Posterior vena cava (tissue), 2 donors: ENCODE data around the gene OR8K3. TPM values are rescaled to one million over a fixed set of nuclear protein-coding genes. Genes with fewer than 3 reads are reported as not detected.

Experiments used
- DNase-seq: peaks from one replicate; pipeline ENCODE4 v3.0.0-alpha.2; 2020; ENCODE audit warnings: low spot score
- intact Hi-C, 2 donors: fragments of 100-400 bp; cut with DNase I; formaldehyde crosslinking; loops; one replicate each; pipeline versions ENCODE4 v1.14.1 to v1.14.2; 2022 to 2023
- long read RNA-seq, 2 donors: library from polyadenylated mRNA; unstranded; transcript quantifications; one replicate each; pipeline ENCODE4 v2.0.0, GENCODE V29; 2020 to 2021
- total RNA-seq, 2 donors: library from RNA; stranded (reverse); fragmentation: NEBNext Ultra II Directional; extraction: Animal tissue kit (Norgen Biotek cat#: 25700); gene quantifications; one replicate each; pipeline ENCODE4 v1.2.1, GENCODE V29; 2021
- donor health status: DM: yes; HTN: yes; CAD: no.
- donor health status: DM: yes; HTN: yes; CAD: no.

The OR8K3 gene
- not detected for total RNA-seq
- long read RNA-seq, donor 1, result 0 reads
- long read RNA-seq, donor 2, result 0 reads

GRCh38 chr11:56314844-56315243, at the start of gene OR8K3:
Gene OR8K3, plus strand, starts transcription at chr11:56315144. Its CDS starts 3,163 bp downstream, at chr11:56318307.
- no peak for DNase-seq
- intact Hi-C loops, result no loop called here

- intact Hi-C loops, result loop anchor here in 1 of 2 donors (2.0 kb wide), 1 partner anchor 20 kb away; no protein-coding TSS in a partner anchor
- no peak for DNase-seq
These were observed 43.9 kb upstream of the OR8K3 start for GRCh38 chr11:56271092-56271491.

DNA sequence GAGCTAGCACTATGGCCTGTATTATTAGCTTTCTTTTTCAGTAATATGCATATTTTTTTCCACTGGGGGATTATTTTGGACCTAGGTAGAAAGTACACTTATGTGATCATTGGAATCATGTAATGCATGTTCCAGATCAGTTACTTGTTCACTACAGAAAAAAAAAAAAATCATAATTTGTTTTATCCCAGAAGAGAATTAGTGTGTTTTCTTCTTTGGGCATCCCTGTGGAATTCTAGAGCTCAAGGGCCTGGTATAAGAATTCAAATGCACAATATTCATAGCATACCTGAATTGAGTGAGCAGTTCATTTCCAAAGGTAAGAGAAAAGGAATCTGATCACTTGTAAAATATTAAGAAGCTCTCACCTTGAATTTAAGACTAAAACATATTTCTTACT, 41.1 kb upstream of the OR8K3 start, which contains the start of gene OR5T1:
Gene OR5T1, plus strand, starts transcription at position 301 of the 400 bp plus-strand sequence. CDS start 1,485 bp downstream, outside the sequence.
- no peak for DNase-seq
- intact Hi-C loops, result no loop called here

- intact Hi-C loops, result no loop called here
- no peak for DNase-seq
These were observed 22.8 kb upstream of the OR8K3 start, which contains the start of gene OR8H1 for GRCh38 chr11:56292154-56292553. Gene OR8H1, minus strand, starts transcription at chr11:56292254. Its CDS starts 1,192 bp downstream, at chr11:56291062.

DNA sequence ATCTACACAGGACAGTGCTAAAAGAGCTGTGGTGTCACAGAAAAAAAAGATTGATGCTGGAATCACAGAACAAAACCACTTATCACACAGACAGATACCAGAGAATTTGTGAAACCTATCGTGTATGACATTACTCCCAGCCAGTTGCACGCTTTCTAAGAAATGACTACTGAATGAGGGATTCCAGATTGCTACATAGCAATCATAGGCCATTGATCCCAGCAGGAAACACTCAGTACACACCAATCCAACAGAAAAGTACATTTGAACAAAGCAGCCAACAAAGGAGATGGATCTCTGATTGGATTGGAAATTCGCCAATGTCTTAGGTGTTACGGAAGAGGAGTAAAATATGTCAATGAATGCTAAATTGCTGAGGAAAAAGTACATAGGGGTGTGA, 18.0 kb upstream of the OR8K3 start:
- intact Hi-C loops, result no loop called here
- no peak for DNase-seq

GRCh38 chr11:56307836-56308235, 7.1 kb upstream of the OR8K3 start:
- DNase-seq, result no peak
- intact Hi-C loops, result no loop called here

DNA sequence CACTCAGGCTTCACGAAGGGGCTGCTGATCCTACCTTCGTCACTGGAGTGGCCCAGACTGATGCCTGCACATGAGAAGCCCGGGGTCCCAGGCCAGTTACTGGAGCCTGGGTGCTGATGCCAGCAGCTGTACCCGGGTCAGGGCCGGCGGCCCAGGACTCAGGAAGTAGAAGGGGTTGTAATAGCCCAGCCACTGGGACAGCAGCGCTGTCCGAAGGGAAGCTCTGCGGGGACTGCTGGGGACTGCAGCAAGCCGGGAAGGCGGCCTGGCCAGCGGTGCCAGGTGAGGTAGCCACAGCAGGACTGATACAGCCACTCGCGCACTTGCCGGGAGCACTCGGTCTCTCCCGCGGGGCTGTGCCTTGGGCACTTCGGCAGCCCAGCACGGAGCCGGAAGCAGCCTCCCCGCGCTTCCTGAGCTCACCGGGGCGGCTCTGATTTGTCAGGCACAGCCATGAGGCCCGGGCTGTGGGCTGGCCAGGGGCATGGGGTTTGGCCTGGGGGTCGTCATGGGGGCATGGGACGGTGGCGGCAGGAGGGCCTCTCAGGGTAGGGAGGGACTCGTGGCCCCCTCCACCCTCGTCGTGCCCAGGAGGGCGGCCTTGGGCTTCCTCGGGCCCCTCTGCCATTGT, 17.0 kb downstream of the OR8K3 start:
- peak; percentile 78 for DNase-seq
- intact Hi-C loops, result no loop called here

DNA sequence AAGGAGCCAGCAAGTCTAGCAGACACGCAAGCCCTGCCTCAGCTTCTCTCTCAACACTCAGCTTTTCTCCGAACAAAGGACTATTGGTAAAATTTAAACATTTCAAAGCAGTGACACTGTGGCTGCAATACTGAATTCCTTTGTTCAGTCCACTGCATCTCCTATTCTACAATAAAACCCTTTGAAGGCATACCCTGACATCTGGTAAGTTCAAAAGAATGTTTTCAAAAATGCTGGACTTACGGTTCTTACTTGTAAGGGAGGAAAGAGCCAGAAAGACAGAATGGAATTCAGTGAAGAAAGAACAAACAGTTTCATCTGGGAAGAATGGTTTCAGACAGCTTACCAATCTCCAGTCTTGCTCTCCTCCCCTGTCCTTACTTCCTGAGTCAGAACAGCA, 18.2 kb downstream of the OR8K3 start:
- intact Hi-C loops, result no loop called here
- DNase-seq, result no peak

- intact Hi-C loops, result no loop called here
- DNase-seq, result no peak
These were observed 25.3 kb downstream of the OR8K3 start for GRCh38 chr11:56340289-56340688.

DNA sequence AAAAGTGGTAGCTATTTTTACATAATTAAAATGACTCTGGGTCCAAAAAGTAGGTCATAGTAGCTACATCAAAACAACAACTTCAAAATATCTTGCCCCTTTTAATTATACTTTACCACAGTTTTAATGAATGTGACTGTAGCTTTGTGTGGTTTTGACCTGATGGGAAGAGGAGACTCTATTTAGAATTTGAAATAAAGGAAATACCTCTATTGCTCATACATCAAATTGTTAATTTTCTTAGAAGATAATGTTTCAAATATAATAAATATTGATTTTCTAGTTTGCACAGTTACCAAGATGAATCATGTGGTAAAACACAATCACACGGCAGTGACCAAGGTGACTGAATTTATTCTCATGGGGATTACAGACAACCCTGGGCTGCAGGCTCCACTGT, 30.8 kb downstream of the OR8K3 start, which contains the start of gene OR8K1:
Gene OR8K1, plus strand, starts transcription at position 301 of the 400 bp plus-strand sequence. Its CDS starts 0 bp downstream, at position 301.
- no peak for DNase-seq
- intact Hi-C loops, result no loop called here

DNA sequence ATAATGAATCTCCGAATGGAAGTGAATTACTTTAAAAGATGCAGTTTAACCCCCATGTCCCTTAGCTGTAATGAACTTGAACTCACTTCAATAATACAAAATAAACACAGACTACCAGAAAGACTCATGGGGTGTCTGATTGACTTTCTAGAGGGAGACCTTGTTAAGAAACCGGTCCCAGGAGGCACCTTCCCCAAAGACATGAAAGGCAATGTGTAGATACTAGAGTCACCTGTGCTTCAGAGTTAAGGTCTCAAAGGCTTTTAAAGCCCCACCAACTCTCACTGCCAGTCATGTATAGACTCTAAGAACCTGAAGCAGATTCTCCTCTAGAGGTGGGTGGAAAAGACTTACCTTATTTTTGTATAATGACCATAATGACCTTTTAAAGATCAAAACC, 39.0 kb downstream of the OR8K3 start, which contains the start of gene OR8J1:
Gene OR8J1, plus strand, starts transcription at position 301 of the 400 bp plus-strand sequence. CDS start 5,956 bp downstream, outside the sequence.
- intact Hi-C loops, result no loop called here
- no peak for DNase-seq

Other genes starting within 250 kb of the OR8K3 start
- gene OR8I2, start 221.8 kb upstream of the OR8K3 start, total RNA-seq, result not detected
- gene OR8H2, start 211.5 kb upstream of the OR8K3 start, total RNA-seq, result not detected
- not detected for gene OR8H3, start 192.8 kb upstream of the OR8K3 start, total RNA-seq
- not detected for gene OR8J3, start 174.9 kb upstream of the OR8K3 start, total RNA-seq
- gene OR8K5, start 154.8 kb upstream of the OR8K3 start, total RNA-seq, result not detected
- gene OR5J2, start 138.5 kb upstream of the OR8K3 start, total RNA-seq, result not detected
- not detected for gene OR5T2, start 80.9 kb upstream of the OR8K3 start, total RNA-seq
- not detected for gene OR5T3, start 62.9 kb upstream of the OR8K3 start, total RNA-seq
- not detected for gene OR5T1, start 41.0 kb upstream of the OR8K3 start, total RNA-seq
- not detected for gene OR8H1, start 22.9 kb upstream of the OR8K3 start, total RNA-seq
- not detected for gene OR8K1, start 30.9 kb downstream of the OR8K3 start, total RNA-seq
- not detected for gene OR8J1, start 39.1 kb downstream of the OR8K3 start, total RNA-seq
- gene OR8U1, start 60.5 kb downstream of the OR8K3 start, total RNA-seq, result not detected
- not detected for gene OR5AL1, start 97.6 kb downstream of the OR8K3 start, total RNA-seq
- gene OR5M3, start 158.2 kb downstream of the OR8K3 start, total RNA-seq, result not detected
- not detected for gene OR5M8, start 176.2 kb downstream of the OR8K3 start, total RNA-seq
- gene OR5M11, start 228.1 kb downstream of the OR8K3 start, total RNA-seq, result not detected